HG02623 (cell line): Measurements from ENCODE around the gene EPB41.
"Not testable (repeated sequence)": the region's sequence is repeated elsewhere in the genome, so short reads cannot be mapped to it uniquely, and the experiment has no call there.

Source experiments
- ATAC-seq: cut with Tn5 transposase; IDR thresholded peaks from one replicate; pipeline ENCODE4 v1.9.1; 2021; ENCODE audit warnings: moderate library complexity; ENCODE audit not compliant: unreplicated experiment

The EPB41 gene

DNA sequence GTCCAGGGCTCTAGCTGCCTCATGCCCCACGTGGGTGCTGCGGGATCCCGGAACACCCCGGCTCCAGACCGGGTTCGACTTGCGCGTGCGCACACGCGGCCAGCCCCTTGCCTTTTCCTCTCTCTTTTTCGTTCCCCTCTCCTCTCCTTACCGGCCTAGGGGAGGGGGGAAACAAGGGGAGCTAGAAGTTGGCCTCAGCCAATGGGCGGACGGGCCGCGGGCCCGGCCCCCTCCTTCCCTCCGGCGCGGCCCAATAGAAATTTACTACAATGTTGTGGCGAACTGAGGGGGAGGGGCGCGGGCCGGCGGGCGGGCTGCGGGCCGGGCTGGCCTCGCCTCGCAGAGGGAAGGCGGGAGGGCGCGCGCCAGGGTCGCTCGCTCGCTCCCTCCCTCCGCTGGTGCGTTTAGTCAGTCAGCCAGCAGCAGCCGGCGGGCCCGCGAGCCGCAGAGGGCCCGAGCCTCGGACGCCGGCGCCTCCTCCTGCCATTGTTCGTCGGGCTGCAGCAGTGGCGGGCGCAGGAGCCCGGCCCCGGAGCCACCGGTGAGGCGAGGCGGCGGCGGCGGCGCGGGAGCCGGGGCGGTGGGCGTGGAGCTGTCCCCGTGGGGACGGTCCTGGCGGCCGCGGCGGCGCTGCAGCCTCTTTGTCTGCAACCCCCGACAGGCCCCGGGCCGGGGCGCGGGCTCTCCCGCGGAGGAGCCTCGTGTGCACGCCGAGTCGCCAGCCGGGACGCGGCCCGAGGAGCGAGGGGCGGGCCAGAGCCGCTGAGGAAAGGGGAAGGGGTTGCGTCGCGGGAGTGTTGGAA lies at the start of gene EPB41:
EPB41 (plus strand) TSS at position 342 of the 803 bp plus-strand sequence. CDS start 72,869 bp downstream, outside the sequence.
- ATAC-seq, result peak; percentile 82

DNA sequence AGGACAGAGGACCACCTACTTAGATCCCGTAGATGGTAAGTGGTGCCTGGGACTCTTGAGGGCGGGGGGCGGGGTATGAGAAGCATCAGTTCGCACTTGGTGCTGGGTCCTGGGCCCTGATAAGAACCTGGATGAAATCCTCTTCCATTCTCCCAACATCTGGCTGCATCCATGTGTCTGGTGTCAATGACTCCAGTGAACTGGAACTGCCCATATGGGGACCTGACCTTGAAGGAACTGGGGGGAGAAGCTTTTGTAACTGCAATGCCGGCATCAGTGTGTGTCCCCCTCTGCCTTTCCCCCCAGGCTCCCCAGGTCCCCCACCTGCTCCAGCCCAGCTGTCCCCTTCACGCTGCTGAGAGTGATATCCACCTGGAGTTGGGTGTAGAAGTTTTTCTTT lies 49.7 kb upstream of the EPB41 start:
- no peak for ATAC-seq

DNA sequence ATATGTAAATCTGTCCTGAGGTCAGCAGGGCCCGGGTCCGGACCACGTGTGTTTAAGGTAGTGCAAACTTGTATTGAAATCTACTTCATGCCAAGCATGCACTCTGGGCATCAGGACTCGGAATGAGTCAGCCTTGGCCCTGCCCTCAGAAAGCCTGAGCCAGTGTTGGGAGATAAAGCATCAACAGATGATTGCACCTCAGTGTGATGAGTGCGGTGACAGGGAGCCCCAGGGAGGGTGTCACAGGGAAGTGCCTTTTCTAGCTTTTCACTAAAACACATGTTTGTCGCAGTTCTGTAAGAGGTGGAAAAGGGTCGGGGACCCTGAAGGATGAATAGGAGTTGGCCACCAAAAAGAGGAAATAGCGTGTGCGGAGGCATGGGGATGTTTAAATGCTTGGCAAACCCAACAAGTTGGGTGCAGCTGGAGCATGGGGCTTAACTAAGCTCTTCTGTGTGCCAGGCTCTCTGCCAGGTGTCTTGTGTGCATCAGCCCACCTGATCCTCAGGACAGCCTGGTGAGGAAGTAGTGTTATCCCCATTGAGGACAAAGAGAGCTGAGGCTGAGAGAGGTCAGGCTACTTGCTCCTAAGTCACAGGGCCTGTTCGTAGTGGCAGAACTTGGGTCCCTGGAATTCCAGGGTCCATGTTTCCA lies 48.2 kb upstream of the EPB41 start:
- ATAC-seq, result no peak

DNA sequence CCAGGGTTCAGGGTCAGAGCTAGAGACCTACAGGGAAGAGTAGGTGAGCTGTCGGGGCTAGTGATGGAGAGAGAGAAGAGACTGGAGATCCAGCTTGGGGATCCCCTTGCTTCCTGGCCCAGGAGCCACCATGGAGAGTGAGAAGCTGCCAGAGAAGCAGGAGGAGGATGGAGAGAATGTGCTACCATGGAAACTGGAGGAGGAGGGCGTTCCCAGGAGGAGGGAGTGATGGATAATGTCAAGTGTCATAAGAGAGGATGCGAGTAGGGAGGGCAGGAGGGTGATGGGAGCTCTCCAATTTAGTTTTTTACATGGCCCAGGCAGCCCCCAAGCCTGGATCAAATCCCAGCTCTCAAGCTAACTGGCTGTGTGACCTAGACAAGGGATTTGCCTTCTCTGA lies 46.5 kb upstream of the EPB41 start:
- no peak for ATAC-seq

DNA sequence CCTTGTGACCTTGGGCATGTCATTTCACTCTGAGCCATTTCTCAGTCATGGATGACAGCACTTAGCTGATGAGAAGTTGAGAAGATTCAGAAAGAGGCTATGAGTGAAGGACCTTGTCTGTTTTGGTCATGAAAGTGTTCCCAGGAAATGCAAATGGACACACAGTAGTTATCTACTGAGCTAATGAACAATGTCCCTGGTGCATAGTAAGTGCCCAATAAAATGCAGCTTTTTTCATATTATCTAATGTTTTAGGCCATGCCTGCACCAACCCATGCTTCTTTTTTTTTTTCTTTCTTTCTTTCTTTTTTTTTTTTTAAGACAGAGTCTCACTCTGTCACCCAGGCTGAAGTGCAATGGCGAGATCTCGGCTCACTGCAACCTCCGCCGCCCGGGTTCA lies 44.4 kb upstream of the EPB41 start:
- no peak for ATAC-seq

DNA sequence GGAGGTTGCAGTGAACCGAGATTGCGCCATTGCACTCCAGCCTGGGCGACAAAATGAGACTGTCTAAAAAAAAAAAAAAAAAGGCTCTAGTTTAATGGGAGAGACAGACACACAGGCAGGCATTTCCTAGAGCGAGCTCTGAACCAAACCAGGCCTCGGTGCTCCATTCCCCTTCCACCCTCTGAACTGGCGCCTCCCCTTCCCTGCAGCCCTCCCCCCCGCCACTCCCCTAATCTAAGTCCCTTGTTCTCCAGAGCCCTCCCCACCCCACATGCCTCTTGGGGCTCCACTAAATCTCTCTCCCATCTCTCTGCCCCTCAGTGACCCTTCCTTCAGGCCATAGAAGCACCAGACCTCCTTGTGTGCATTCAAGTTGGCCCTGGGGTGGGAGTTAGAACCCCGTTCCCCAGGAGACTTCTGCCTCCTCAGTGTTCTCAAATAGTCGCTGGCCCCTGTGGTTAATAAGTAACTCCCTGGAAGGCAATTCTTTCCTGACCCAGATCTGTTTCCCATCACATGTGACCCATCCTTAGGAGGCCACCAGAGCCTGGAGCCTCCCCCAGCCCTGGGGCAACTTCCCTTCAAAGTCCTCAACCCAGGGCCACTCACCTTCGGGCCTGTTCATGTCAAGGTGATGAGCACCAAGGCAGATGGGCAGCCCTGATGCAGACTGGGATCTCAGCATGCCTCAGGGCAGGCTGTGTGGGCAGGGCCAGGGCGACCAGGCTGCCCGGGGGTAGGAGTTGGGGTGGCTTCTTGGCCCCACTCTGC lies 42.6 kb upstream of the EPB41 start:
- ATAC-seq, result no peak

DNA sequence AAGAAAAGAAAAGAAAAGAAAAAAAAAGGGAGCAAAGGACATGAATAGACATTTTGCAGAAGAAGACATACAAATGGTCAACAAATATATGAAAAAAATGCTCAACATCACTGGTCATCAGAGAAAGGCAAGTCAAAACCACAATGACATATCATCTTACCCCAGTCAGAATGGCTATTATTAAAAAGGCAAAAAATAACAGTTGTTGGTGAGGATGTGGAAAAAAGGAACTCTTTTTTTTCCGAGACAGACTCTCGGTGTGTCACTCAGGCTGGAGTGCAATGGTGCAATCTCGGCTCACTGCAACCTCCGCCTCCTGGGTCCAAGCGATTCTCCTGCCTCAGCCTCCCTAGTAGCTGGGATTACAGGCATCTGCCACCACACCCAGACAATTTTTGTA lies 39.2 kb upstream of the EPB41 start:
- not testable (repeated sequence) for ATAC-seq

DNA sequence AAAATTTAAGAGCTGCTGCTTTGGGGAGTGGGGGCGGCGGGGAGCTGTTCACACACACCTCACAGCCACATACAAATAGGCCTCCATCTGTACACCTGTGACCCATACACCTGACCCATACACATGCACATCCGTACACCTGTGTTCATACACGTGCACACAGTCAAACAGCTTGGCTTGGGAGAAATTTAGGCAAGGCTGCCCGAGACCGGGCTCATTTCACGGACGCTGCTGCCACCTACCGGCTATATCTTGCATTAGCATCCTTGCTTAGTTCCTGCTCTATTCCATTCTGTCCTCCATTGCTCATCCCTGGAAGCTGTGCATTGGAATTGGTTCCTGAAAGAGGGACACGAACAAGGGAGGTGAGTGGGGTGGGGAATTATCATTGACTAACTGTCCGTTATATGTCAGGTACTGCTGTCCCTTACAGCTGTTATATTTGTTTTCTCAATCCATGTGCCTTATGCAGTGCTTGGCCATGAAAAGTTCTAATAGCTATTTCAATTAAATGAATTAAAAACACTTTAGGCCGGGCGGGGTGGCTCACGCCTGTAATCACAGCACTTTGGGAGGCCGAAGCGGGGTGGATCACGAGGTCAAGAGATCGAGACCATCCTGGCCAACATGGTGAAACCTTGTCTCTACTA lies 37.1 kb upstream of the EPB41 start:
- ATAC-seq, result no peak

DNA sequence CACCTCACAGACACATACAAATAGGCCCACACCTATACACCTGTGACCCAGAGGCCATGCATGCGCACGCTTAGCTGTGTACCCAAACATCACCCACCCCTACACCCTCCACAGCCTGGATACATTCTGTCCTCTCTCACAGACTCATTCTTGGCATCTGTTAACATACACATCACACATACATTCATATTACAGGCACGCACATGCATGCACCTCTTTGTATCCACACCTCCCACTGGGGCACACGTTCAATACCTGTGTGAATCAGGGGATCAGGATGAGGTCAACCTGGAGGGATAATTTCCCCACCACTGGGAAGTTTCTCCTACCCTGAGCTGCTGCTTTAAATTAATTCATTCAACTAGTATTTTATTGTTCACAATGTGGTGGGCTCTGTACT lies 35.6 kb upstream of the EPB41 start:
- ATAC-seq, result no peak

DNA sequence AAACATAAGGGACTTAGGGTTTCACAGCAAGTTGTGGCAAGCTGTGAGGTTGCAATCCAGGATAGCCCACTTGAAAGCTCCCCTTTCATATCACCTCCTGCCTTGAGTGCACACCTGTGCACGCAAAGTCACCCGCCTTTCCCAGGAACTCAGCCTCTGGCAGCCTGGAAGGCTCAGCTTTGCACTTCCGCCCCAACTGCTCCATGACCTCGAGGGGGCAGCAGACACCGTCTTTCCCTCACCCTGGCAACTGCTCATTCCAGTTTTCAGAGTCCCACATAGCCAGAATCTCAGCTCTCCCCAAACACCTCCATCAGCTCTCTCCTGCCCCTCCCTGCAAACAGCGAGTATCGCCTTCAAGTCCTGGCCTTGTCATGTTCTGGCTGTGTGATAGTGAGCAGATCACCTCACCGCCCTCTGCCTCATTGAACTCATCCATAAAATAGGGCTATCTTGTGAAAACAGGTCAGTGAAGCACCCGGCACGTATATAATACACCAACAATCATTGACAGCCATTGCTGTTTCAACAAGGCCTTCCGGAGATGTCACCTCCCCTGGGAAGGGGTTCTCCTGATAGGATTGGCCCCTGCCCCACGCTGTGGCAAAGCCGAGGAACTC lies 32.2 kb upstream of the EPB41 start:
- no peak for ATAC-seq

DNA sequence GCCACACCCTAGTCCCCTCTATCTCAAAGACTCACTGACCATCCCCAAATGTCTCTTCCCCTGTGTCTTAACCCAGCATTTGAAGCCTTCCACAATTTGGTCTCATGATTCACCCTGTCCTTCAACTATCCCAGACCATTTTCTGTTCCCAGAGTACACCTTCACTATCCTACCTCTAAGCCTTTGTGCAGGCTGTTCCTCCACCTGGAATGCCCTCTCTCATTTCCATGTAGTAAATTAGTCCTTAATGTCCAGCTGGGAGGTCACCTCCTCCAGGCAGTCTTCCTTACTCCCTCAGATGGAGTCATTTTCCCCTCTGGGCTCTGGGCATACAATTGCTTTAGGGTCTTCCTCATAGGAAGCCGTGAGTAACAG lies 31.1 kb upstream of the EPB41 start:
- ATAC-seq, result no peak

DNA sequence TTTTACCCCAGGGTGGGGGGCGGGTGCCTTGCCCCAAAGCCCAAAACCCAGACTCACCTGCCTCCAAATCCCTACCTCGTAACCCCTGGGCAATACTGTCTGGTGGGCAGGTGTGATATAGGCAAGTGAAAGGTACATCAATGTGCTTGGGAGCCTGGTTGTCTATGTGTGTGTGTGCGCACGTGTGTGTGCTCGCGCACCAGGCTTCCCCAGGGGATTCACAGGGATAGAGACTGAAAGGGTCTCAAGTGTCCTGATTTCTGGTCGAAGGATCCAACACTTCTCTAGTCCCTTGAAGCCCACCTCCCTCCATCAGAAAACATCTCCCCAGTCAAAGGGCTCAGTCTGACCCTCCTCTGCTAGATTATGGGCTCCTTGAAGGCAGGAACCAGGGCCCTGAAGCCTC lies 28.9 kb upstream of the EPB41 start:
- no peak for ATAC-seq

DNA sequence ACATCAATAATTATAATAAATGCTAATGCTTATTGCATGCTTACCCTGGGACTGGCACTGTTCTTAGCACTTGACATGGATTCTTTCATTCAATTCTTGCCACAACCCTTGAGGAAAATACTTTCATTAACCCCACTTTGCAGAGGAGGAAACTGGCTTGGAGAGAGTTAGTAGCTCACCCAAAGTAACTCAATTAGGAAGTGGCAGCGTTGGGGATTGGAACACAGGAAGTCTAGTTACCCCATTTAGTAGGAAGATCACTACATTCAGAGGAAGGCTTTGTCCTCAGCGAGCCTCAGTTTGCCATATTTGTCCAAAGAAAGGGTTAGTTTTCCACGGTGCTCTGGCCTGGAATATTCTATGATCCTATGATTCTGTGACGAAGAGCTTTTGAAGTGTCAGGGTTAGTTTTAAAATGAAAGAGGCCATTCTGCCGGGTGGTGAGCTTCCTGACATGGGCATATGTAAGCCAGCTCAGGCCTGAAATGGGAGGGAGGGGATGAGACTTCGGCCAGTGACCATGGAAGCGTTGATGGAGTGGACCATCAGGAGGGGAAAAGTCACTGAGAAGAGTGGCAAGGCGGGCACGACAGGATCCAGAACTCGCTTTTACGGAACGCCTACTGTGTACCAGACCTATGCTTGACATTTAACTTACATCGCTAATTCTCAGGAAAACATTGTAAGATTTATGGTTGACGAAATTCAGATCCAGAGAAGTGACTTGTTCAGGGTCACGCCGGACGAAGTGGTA lies 28.2 kb upstream of the EPB41 start:
- ATAC-seq, result no peak

DNA sequence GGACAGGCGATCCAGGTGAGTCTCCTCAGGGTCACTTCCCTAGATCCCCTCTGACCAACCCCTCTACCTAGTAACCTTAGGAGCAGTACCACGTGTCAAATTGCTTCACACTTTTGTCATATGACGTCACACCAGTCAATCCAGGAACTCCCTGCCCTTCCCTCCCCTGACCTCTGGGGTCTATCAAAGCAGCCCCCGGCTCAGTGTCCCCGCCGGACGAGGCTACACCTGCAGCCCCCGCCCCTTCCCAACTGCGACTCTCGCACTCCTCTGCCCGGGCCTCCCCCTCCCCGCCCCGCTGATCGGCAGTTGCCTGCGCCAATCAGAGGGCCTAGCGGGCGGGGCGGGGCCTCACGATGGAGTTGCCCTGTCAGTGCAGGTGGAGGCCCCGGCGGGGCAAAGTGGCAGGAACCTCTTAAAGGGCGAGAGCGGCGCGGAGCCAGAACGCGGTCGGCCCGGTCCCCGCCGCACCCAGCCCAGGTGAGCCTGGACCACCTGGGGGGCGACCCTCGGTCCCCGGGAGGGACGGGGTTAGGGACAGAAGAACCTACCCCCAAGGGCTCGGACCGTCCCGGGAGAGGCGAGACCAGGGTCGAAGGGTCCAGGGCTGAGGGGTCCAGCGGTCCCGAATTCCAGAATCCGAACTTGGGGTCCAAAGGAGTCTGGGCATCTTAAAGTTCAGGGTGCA lies 27.5 kb upstream of the EPB41 start:
- peak; percentile 65 for ATAC-seq

DNA sequence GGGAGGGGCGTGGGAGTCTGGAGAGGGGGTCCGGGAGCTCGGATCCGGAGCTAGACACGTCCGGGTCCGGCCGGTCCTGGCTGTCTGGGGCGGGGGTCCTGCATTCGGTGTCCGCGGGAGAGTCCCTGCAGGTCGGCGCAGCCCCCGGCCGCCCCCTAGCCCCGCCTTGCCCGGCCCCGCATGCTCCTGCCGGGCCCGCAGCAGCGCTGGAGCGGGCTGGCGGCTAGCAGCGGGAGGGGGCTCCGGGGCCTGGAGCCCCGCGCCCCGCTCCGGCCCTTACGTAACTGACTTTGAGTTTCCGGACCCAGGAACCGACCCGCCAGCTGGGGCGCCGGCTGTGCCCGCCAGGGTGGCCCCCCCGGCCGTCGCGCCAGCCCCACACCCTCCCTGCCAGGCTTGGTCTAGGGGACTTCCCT lies 26.9 kb upstream of the EPB41 start:
- no peak for ATAC-seq

DNA sequence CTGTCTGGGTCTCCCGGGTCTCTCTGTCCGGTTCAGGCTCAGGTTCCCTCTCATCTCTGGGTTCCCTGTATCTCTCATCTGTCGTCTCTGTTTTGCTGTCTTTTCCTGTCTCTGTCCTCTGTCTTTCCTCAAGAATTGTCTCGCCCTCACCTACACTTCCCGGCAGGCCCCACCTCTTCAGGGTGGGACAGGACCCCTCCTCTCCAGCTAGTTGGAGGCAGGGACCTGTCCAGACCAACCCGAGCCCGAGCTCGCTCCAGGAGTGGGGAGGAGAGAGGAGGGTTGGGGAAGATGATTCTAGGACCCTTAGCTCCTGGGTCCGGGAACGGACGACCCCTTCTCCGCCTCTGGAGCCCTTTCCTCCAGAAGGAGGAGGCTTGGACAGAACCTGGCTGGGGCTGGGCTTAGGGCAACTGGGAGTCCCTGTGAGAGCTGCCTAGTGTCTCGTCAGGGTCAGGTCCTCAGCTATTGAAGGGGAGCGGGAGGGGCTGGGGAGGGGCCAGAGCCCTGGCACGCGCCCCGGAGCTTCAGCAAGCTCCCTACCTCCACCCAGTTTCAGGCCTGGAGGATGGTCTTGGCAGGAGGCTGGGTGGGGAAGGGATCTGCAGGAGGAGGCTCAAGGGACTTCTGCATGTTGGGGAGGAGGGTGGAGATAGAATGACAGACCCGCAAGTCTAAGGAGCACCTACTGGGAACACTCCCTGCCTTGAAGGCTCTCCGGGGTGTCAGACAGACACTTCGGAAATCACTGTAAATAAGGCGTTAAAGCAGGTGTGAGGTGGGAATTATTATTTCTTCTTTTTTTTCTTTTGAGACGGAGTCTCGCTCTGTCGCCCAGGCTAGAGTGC lies 26.3 kb upstream of the EPB41 start:
- ATAC-seq, result no peak

DNA sequence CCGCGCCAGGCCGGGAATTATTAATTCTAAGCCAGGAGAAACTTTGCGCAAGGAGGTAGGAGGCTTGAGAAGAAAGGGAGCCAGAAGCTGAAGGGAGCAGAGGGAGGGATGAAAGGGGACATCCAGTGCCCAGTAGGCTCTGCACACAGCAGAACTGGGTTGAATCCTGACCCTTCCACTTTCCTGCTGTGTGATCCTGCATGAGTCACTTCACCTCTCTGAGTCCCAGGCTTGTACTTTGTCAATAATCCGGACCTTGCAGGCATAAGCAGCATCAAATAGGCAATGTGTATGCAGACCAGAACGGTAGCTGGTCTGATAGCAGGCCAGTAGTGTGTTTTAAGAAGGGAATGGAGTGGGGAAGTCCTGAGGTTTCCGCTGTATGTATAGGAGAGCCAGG lies 25.5 kb upstream of the EPB41 start:
- ATAC-seq, result no peak

DNA sequence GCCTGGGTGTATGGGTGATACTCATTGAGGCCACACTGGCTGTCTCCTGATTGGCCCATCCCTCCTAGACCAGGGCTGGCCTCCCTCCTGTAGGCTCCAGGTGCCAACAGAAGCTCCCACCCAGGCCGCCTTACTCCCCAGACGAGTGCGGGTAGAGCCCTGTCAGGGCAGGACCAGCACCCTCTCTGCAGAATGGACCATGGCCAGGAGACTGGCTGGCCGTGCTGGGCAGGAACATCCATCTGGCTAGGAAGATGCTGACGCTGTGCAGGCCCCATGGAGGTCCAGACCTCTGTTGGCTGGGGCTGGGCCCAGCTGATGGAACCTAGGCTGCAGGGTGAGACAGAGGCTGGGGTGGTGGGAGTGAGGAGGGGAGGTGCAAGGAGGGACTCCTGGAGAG lies 25.0 kb upstream of the EPB41 start:
- ATAC-seq, result no peak

DNA sequence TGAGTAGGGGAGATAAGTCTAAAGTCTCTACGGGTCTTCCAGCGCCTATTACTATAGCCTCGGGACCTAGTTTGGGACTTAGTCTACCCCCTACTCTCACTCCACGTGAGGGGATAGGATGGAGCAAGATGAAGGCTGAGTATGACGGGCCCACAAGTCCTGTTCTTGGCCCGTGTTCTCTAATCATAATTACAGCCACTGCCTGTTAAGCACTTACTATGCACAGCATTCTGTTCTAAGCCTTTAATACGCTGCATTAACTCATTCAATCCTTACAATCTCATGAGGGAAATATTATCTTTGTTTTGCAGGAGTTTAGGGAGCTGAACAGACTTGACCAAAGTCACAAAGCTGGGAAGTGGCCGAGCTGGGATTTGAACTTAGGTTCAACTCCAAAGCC lies 23.9 kb upstream of the EPB41 start:
- ATAC-seq, result no peak
